T-helper 9 cell (primary cell): ENCODE data around the gene SPTBN5.
A peak's percentile ranks its signal among the peaks of the same experiment; 100 is the strongest.

Source experiments
- DNase-seq: peaks from one replicate; pipeline ENCODE4 v3.0.0-alpha.2; 2020

SPTBN5 gene

DNA sequence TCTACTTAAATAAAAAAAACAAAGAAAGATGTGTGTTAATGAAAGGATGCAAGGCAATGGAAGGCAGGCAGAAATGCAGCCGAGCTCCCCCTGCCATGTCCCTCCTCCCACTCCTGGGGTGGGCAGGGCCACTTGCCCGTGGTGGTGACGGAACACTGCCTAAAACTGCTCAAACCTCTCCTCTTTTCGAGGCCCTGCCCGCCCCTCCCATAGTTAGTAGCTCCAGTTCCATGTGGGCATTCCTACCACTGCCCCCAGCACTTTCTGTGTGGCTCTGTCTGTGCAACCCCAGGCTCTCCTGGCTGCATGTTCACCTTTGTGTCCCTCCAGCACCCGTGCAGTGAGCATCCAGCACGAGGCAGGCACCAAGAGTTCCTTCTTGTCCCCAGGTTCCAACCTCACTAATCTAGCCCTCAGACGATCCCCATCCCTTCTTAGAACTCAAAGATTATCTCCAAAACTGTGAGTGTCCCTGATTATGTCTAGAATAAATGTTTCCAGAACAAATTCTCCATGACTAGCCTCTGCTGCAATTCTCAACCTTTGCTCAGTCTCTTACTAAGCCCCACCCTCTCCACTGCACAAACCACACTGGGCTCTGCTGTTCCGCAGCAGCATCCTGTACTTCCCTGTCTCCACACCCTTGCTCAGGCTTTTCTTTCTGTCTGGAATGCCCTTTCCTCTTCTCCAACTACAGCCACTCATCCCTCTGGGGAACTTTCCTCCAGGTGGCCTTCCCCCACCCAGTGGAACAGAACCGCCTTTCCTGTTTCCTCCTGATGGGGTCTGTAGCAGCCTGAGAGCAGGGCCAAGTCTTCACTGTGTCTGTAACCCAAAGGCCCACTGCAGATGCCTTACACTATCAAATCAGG, 32.6 kb upstream of the SPTBN5 start:
- no peak for DNase-seq

DNA sequence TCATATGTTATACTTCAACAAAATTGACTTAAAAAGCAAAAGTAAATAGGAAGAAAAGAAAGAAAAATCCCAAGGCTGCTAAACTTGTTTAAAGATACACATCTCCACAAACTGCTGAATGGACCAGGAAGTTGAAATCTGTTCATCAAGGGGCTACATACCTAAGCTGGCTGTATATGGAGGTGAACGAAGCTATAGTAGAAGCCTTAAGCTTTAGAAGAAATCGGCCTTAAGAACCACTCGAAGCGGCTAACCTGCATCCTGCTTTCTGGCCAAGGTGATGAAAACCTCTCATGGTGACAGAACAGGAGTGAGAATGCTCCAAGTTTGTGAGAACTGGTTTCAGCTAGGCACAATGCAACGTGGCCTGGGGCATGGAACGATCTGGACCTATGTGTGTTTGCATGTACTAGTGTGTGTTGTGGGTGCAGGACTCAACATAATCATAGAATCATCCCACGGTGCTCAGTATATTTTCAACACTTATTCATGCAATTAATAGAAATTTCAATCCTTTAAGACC, 31.3 kb upstream of the SPTBN5 start:
- no peak for DNase-seq

DNA sequence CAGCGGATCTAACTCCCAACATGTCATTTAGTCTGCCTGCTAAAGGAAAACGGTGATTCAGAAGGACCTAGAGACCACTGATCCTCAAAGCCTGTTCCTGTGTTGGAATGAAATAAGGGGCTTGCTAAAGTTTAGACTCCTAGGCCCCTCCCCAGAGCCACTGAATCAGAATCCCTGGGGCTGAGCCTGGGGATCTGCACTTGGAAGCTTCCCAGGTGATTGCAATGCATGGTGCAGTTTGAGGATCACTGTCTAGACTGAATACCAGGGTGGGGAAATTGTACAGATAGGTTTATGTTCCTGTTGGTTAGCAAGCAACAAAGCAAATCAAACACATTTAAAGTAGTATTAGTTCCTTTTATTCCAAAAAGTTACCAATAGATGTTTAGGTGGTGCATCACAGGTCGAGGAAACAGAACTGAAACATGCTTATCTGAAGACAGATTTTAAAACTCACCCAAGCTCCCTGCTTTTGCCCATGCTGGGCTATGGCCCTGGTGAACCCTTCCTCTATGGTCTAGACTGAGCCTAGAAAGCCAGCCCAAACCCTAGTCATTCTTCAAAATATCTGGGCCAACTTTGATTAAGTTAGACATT, 29.6 kb upstream of the SPTBN5 start:
- DNase-seq, result no peak

DNA sequence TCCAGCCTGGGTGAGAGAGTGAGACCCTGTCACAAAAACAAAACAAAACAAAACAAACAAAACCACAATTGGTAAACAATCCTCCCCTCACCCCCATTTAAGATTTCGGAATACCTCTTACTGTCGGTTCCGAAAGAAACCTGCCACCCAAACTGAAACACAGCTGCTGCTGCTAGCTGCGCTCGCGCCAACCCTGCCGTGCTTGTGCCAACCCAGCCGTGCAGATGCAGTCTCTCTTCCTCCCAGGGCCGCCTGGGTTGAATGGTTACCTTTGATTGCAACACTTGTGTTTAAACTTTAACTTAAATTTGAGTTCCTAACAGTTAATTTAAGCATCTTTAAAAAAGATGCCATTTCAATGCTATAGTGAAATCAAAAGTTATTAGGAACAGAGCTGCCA, 28.5 kb upstream of the SPTBN5 start:
- DNase-seq, result no peak

DNA sequence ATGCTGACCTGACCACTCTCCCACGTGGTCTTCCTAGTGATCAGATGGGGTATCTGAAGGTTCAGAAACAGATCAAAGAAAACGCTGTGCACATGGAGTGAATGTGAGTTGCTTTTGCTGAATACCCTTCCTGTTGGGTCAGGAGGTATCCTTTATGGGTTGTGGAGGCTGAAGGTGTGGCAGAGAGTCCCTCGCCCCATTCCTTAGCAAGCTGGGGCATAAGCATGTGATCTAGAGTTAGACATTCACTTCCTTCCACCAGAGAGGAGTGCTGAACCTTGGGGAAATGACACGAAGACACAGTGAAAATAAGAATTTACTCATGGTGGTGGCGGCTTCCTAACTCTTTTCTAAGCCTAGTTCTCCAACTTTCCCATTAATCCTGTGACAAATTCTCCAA, 27.8 kb upstream of the SPTBN5 start:
- no peak for DNase-seq

DNA sequence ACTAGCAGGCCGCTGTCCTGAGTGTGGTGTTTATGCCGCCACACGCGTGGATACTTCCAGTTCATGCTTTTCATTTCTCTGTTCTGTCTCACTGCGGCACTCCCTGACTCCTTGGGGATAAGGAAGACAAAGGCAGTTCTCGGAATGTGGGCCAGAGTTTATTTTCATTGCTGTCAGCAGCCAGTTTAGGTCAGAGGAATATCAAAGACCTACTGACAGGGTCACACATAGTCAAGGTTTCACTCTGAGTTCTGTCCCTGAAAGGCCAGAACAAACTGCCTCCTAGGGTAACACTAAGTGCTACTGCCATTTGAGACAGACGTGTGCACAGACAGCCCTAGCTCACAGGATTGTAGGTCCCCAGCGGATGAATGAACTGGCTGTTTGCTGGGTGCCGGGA, 27.3 kb upstream of the SPTBN5 start:
- no peak for DNase-seq

DNA sequence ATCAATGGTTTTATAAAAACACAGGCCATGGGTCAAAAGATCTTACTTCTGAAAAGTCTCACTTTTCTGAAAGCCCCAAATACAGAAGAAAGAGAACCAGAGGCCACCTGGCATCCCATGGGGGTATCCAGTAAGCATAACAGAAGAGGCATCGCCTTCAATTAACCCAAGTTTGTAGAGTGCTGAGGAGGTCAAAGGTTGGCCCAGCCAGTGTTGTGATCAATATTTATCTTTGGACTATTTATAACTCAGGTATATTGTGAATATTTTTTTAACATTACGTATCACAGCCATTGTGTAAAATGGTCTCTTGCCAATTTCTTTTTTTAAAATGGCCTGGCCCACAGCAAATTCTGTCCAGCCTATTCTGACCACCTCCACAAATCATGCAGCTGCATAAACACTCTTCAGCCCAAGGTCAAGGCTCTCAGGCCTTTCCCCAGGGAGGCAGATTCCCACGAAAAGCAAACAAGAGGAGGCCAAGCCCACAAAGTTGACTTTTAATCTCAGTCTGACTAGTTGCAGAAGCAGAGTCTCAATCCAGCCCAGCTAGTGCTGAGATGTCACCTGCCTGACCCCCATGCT, 26.2 kb upstream of the SPTBN5 start:
- no peak for DNase-seq

DNA sequence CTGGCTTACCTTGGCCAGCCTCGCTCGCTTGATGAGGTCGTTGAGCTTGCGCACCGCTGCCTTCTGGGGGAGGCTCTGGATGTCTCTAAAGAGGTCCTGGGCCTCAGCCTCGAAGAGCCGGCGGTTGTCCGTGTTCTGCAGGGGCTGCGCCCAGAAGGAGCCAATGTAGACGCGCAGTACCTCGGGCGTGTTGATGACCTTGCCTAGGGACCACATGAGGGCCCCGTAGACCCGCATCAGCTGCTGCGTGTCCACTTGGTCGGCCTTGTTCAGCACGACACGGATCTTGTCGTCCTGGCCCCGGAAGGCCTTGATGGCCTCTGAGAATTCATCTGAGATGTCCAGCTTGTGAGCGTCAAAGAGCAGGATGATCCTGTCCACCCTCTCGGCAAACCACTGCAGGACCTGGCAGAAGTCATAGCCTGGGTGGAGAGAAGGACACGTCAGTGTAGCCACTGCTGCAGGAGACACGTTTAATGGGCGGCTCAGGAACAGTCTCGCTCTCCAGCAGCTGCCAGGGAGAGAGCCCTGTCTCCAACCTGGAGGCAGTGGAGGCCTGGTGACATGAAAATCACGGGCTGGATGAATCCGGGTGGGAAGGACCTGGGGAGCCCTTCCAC, 25.5 kb upstream of the SPTBN5 start:
- DNase-seq, result no peak

DNA sequence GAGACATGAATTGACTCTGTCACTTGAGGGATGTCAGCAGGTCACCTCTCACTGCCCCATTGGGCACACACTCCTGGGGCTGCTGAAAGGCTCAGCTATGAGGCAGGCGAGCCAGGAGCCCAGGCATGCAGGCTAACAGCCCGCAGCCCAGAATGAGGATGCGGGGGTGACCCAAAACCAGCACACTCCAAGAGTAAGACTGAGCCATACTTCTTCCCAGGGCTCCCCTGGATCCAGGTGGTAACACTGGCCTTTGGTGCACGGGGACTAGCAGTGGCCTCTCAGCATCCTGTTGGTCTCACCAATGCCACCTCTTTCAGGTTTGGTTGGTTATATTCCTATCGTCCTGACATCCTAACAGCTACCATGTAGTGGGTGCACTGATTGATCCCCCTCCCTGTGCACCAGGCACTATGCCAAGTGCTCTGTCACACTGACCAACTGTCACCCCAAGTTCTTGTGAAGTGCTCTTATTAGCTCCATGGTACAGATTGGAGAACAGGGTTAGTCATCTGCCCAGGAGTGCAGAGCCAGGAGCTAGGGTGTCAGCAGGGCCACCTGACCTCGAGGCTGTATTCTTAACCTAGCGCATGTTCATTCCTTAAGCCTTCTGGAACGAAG, 24.8 kb upstream of the SPTBN5 start:
- no peak for DNase-seq

DNA sequence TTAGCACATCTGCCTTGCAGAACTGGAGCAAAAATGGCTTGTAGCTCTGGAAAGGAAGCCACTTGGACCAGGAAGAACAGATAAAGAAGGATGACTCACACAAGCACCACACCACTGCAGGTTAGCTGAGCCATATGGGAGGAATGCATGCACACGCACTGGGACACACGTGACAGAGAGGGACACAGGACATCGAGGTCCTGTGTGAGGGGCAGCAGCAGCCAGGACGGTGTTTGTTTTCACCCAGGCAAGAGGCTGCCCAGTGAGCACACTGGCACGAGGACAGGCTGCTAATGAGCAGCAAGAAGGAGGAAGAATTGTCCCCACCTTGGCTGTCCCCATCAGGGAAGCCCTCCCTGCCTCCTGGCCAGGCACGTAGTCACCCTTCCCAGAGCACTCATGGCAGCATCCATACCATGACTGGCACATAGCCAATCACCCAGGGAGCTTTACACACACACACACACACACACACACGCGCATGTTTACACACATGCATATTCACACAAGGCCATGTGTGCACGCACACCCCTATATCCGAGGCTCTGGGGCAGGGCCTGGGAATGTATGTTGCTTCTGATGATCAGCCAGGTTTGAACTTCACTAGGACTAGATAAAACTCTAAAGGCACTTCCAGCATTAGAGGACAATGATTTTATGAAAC, 24.0 kb upstream of the SPTBN5 start:
- no peak for DNase-seq

DNA sequence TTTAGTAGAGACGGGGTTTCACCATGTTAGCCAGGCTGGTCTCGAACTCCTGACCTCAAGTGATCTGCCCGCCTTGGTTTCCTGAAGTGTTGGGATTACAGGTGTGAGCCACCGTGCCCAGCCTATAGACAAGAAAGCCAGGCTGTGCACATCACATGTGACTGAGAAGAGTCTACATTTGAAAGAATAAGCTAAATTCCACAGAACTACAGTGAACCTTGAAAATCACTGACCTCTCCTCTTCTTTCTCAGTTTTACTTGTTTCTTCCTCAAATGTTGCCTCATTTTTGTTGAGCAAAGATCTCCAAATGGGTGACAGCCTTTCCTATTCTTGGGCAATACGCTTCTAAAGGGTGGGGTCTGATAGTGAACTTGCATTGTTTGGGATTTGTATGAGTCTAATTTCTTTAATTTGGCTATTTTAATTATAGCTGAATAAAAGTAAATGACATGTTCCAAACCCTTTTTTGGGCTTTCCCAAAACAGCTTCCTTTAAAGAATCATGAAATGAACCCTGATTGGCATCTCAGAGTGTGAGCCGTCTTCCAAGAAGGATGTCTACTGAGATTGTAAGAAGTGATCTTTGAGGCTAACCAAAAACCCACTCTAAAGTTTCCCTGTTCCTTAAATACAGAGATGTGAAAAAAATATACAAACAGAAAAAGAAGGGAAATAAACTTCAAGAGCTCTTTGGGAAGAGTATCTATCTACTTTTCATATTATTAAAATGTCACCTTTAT, 21.6 kb upstream of the SPTBN5 start:
- DNase-seq, result no peak

DNA sequence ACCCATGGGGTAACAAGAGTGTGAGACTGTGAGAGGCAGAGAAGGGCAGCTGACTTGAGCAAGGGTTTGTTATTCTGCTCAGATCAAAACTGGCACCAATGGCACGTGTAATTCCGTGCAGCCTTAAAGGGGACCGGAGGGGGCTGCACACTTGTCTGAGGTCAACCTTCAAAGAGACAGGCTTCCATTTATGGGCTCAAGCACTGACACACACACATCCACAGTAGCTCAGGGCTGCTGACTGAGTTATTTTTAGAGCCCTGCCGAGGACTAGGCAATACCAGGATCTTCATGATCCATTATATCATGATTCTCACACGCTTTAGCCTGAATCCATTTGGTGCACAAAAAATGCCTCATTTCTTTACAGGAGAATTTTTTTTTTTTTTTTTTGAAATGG, 20.6 kb upstream of the SPTBN5 start:
- DNase-seq, result no peak

DNA sequence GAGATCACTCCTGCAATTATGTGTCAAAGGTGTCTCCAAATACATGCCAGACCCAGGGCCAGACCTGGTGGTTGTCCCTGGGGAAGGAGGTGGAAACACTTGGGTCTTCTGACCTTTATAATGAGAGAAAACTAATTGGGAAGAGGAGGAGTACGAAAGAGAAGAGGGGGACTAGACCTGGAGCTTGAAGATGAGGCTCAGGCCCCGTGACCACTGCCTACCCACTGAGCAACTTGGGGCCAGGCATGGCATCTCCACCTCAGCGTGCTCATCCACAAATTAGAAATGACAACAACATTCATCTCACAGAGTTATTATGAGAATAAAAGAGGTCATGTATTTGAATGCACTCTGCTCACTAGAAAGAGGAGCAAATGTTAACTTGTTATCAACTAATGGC, 19.4 kb upstream of the SPTBN5 start:
- no peak for DNase-seq

DNA sequence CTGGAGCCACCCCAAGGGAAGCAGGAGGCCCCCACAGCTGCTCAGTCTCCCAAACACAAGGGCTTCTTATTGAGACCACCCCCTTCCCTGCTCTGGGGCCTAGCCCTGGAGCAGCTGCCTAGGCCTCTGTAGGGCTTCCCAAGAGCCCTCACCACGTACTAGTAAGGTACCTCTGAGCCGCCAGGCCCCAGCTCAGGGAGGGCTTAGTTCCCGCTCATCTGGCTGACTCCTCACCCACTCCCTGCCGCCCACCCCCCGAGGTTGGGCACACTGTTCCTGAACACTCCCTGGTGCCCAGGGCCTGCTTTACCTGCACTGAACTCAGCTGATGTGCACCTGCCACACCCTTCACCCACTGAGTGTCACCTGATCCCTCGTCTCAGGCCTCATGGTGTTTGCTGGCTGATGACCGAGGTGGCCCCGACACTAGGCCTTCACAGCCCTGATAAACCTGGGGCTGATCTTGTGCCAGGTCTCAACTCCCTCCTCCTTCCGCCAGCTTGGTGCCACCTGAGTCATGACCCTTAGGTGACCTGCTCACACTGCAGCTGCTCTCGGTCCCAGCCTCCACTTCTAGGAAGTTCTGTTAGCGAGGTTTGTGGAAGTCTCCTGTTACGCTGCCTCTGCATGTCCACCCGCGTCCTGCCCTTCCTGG, 18.0 kb upstream of the SPTBN5 start:
- no peak for DNase-seq

DNA sequence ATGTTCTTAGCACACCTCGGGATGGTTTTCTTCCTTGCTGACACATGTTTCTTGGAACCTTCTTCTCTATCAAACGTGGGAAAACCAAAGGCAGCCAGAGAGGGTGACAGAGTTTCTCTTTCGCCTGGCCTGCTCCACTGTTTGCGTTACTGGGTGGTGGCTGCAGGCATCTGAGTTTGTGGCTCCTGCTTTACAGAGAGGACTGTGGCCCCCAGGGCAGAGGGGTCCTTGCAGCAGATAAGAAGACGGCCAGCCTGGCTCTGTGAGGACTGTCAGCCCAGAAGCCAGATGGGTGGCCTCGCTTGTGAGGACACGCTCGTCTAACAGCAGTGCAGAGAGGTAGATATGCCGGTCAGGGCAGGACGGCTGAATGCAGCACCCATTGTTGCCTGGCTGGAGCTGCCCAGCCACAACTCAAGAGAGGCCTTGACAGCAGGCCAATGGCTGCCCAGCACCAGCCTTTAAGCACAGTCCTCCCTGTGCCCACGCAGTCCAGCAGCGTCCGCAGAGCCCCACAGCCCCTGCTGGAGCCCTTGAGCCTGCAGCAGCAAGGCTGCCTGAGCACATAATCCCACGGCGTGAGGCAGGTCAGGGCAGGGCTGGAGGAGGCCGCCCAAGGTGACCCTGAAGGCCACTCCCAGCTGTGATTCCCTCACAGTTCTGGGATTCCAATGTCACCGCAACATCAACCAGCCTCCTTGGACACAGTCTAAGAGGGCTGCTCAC, 15.0 kb upstream of the SPTBN5 start:
- DNase-seq, result no peak

DNA sequence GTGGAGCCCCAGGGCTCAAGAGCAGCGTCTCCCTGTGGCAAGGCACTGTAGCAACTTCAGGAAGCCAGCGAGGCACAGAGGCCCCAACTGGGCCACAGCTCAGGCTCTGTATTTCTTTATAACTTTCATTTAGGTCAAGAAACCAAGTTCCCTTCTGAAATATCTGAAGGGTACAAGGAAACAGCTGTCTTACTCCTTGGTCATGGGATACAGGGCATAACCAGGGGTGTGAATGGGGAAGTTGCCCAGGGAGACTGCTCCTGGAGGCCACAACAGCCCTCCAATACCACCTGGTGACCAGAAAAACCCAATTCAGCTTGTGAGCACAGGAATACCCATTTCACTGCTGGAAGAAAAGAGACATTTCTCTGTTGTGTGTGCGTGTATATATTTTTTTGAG, 13.3 kb upstream of the SPTBN5 start:
- no peak for DNase-seq

DNA sequence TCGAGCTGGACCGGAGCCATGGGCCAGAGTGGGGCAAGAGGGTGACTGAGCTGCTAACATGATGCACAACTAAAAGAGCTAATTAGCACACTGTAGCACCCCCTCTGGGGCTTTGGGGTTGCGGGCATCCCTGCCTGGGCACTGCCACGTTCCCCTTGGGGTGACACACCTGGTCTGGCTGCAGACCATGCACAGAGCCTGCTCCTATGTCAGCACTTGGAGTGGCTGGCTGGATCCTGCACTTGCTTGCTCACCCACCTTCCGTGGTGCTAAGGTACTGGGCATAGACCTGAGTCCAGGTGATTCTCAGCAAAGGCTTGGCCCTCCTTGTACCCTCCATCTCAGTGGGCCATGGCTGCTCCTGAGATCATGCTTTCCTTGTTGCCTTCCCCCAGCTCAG, 12.8 kb upstream of the SPTBN5 start:
- no peak for DNase-seq

DNA sequence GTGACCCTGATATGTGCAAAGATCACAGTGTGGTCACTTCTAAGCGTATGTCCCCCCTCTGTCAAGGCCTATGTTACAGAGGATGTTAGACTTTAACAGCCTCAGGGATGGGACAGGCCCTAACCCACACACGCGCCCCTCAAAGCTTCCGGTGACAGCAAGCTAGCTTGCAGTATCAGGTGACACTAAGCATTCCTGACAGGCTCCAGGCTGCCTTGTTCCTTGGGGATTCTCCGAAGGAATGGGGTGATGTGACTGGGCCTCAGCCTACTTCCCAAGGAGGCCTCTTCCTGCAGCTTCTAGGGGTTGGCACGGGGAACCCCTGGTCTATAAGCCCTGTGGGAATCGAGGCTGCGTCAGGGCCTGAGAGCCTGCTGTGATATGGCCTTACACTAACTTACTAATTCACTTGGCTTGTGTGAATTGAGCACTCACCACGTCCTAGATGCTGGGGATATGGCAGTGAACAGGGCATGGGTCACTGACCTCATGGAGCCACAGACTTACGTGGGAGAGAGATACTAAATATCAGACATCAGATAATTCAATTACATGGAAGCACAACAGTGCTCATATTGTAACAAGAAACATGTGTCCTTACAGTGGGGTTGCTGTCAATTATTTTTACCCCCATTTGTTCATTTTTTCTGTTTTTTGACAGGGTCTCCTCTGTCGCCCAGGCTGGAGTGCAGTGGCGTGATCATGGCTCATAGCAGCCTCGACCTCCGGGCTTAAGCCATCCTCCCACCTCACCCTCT, 11.4 kb upstream of the SPTBN5 start:
- no peak for DNase-seq

DNA sequence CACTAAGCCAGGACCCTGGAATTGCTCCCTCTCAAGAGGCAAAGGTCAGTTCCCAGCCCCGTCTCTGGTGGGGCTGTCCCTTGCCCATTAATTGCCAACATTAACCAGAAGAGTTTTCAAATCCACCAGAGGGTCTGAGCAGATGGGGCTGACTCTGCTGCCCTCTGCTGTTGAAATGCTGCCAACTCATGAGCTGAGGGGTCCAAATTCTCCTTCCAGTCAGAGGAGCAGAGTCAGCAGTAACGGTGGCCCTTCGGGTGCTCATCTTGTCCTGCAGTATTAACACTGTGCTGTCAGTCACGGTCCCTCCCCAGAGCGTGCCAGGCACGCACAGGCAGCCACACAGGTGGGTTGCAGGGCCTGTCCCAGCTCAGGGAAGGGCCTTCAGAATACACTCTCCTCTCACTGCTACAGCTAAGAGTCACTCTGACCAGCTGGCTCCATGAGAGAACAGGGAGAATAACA, 10.7 kb upstream of the SPTBN5 start:
- peak; percentile 58 for DNase-seq

DNA sequence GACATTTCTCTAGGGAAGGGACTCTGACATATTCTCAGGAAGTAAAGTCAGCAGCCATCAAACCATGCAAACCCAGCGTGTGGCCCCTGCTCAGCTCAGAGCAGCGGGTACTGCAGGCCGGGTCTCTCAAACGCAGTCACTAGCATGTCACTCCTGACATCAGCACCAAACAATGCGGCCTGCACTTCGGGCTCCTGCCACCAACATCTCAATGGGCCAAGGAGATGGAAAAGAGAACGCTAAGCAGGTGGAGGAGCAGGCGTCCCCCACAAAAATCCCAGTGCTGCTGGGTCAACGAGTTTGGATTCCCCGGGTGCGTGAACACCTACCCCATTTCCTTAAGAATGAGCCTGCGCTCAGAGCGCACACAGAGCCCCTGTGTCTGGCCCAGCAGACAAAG, 9.9 kb upstream of the SPTBN5 start:
- DNase-seq, result no peak
